Ovary (tissue), 9 donors: ENCODE data around the gene GDF2. TPM values are rescaled to one million over a fixed set of nuclear protein-coding genes. Genes with fewer than 3 reads are reported as not detected.

ENCODE experiments used
- DNase-seq, 5 donors: peaks; one replicate each; pipeline ENCODE4 v3.0.0-alpha.2; 2019 to 2020
- H3K27ac ChIP-seq, 2 donors: fragments of 200-600 bp; one replicate each; pipeline versions ENCODE4 v1.5.1 to v1.8.0; 2019 to 2022
- H3K27me3 ChIP-seq: fragments of 200-600 bp; one replicate; pipeline ENCODE4 v1.8.0; 2022
- H3K36me3 ChIP-seq: fragments of 200-600 bp; sonication (generic); one replicate; pipeline ENCODE4 v1.5.1; 2019
- H3K4me1 ChIP-seq: one replicate; pipeline ENCODE4 v1.8.1; 2013; ENCODE audit warnings: mild to moderate bottlenecking, moderate library complexity; ENCODE audit not compliant: insufficient read depth
- H3K4me3 ChIP-seq: fragments of 200-600 bp; sonication (generic); one replicate; pipeline ENCODE4 v1.5.1; 2017
- H3K9me3 ChIP-seq, 2 donors: fragments of 200-600 bp in 1 of 2; sonication (generic) in 1 of 2; one replicate each; pipeline versions ENCODE4 v1.5.1 to v1.8.1; 2013 to 2019; ENCODE audit warnings: mild to moderate bottlenecking in 1 of 2, moderate library complexity in 1 of 2
- EP300 ChIP-seq: sonication (generic); formaldehyde crosslinking; IDR thresholded peaks from one replicate; pipeline ENCODE4 v1.6.1; 2017; ENCODE audit warnings: antibody characterized with exemption
- POLR2A ChIP-seq: fragments of 450-650 bp; IDR thresholded peaks from one replicate; pipeline ENCODE4 v1.6.1; 2017; ENCODE audit warnings: antibody characterized with exemption, mild to moderate bottlenecking, moderate library complexity
- WGBS, 3 donors: extraction: QIAGEN DNeasy Blood & Tissue Kit in 1 of 3; methylation state at CpG; one replicate each; pipeline versions ENCODE4 v1.1.5 to v1.1.7; 2013 to 2017; 5-methylcytosine and 5-hydroxymethylcytosine counted together
- intact Hi-C, 4 donors: fragments of 100-400 bp; cut with DNase I; formaldehyde crosslinking; loops; one replicate each; pipeline versions ENCODE4 v1.11.0 to v1.15.1; 2022 to 2023
- polyA plus RNA-seq, 2 donors: library from polyadenylated mRNA; stranded (reverse); fragments of 200-250 nt in 1 of 2; fragments of 350-450 nt in 1 of 2; fragmentation: Illumina TruSeq in 1 of 2; extraction: RNeasy Lipid Tissue Mini Kit (QIAGEN cat#74804) in 1 of 2; gene quantifications; one replicate each; pipeline ENCODE4 v1.2.3, GENCODE V29; 2013 to 2014
- total RNA-seq, 7 donors: library from RNA; depleted of rRNA in 2 of 7; stranded (reverse); fragments of >200 nt in 2 of 7; fragmentation: NEBNext Ultra II Directional in 3 of 7; extraction: Animal tissue kit (Norgen Biotek cat#: 25700) in 3 of 7; gene quantifications; one replicate each; pipeline versions ENCODE4 v1.1.0 to v1.2.4, GENCODE V29; 2016 to 2023
- TF ChIP-seq, protein P1 (sequence below), 3 donors: fragments of 450-650 bp in 2 of 3; fragments of 200-600 bp in 1 of 3; IDR thresholded peaks; one replicate each; pipeline versions ENCODE4 v1.5.1 to v1.8.0; 2016 to 2022; ENCODE audit warnings: antibody characterized with exemption in 3 of 3, mild to moderate bottlenecking in 1 of 3
- donor health status: DM: no; HTN: no; CAD: no; lungs with moderate emphysema.
- donor health status: DM: no; HTN: no; CAD: no.
- donor health status: Bipolar disorder and iron deficiency.
- donor health status: DM: yes; HTN: yes; CAD: no.
- donor health status: DM: no; HTN: no; CAD: no.
- donor health status: DM: yes; HTN: yes; CAD: no.

GDF2 gene
- total and polyA plus RNA-seq, 9 donors, result not detected

DNA sequence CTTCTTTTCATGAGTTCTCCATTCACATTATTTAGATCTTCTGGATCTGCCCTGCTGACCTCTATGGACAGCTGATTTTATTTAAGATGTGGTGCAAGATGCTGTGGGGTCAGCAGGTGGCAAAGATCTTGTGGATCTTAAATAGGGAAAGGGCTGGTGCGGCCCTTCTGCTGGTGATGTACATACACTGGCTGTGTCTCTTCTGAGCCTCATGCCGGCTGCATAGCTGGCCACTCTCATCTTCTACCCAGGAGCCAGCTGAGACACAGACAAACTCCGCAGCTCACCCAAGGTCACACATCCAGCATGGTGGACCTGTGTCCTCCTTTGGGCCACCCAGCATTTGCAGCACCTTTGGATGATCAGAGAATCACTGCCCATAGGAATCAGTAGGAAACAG lies 35.7 kb downstream of the GDF2 start:
- no peak overlapping the region for H3K27ac ChIP-seq
- intact Hi-C loops, result no loop called here
- H3K4me3 ChIP-seq, result no peak overlapping the region
- DNase-seq, result no peak
- WGBS, 3 donors, result 81 to 94% (median 91%) methylated on average over 3 of the region's 3 CpGs
- no peak for TF ChIP-seq POLR2A
- TF ChIP-seq EP300, result no peak
- TF ChIP-seq, protein P1, sequence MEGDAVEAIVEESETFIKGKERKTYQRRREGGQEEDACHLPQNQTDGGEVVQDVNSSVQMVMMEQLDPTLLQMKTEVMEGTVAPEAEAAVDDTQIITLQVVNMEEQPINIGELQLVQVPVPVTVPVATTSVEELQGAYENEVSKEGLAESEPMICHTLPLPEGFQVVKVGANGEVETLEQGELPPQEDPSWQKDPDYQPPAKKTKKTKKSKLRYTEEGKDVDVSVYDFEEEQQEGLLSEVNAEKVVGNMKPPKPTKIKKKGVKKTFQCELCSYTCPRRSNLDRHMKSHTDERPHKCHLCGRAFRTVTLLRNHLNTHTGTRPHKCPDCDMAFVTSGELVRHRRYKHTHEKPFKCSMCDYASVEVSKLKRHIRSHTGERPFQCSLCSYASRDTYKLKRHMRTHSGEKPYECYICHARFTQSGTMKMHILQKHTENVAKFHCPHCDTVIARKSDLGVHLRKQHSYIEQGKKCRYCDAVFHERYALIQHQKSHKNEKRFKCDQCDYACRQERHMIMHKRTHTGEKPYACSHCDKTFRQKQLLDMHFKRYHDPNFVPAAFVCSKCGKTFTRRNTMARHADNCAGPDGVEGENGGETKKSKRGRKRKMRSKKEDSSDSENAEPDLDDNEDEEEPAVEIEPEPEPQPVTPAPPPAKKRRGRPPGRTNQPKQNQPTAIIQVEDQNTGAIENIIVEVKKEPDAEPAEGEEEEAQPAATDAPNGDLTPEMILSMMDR (IDR thresholded peaks at IDR 0.05), result no peak
- H3K9me3 ChIP-seq, result no peaks in the 10 kb centered on the region
- no peaks in the 10 kb centered on the region for H3K4me1 ChIP-seq
- H3K27me3 ChIP-seq, result no peaks in the 10 kb centered on the region
- H3K36me3 ChIP-seq, result no peaks in the 10 kb centered on the region

DNA sequence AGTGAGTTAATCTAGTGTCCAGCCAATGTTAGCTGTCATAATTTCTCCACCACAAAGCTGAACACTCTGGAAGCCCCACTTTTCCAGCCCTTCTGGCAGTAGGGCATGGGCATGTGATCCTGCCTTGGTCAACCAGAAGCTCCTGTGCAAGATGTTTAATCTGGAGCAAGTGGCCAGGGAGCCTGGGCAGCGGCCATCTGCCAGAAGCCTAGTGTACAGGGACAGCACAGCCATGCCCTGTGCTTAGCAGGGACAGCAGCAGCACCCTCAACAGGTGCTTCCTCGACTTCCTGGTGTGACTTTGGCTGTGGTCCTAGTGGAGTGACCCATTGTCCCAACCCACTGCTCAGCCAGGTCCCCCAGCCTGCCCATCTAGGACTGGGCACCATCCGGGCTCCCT lies 36.2 kb downstream of the GDF2 start:
- intact Hi-C loops, result no loop called here
- WGBS, 3 donors, result 87 to 95% (median 93%) methylated on average over 2 to 3 of the region's 3 CpGs

DNA sequence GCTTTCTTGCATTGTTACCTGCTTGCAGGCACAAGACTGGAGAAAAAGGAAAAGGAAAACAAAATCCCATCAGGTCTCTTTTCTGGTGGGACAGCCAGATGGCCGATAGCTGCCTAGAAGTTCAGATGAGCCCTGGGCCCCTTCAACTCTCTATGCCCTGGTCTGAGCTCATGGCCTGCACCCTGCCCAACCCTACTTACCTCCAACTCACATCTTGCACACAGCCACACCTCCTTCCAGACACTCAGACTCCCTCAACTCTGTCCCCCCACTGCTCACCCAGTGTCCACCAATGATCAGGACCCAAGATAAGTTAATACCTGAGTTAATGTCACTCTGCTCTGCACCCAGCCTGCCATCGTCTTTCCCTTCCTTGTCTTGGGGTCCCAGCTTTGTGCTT lies 36.8 kb downstream of the GDF2 start:
- Histone ChIP-seq H3K36me3 (no peaks in the 10 kb centered on the region), H3K4me1 (no peaks in the 10 kb centered on the region), H3K27ac (no peak overlapping the region), H3K27me3 (no peaks in the 10 kb centered on the region), H3K9me3 (no peaks in the 10 kb centered on the region), H3K4me3 (no peak overlapping the region)
- no peak for DNase-seq
- no peak for TF ChIP-seq POLR2A
- TF ChIP-seq, protein P1 (IDR thresholded peaks at IDR 0.05), result no peak
- TF ChIP-seq EP300, result no peak
- intact Hi-C loops, result no loop called here
- 94 to 99% (median 98%) methylated on average over 2 of the region's 2 CpGs for WGBS, 3 donors

More for the DNA sequence above, 36.2 kb downstream of the GDF2 start:
- H3K27ac ChIP-seq, result no peak overlapping the region
- TF ChIP-seq, protein P1 (IDR thresholded peaks at IDR 0.05), result no peak
- TF ChIP-seq POLR2A (no peak), EP300 (no peak)
- H3K27me3 ChIP-seq, result no peaks in the 10 kb centered on the region
- no peaks in the 10 kb centered on the region for H3K4me1 ChIP-seq
- no peak for DNase-seq
- H3K9me3 ChIP-seq, result no peaks in the 10 kb centered on the region
- H3K36me3 ChIP-seq, result no peaks in the 10 kb centered on the region
- no peak overlapping the region for H3K4me3 ChIP-seq

DNA sequence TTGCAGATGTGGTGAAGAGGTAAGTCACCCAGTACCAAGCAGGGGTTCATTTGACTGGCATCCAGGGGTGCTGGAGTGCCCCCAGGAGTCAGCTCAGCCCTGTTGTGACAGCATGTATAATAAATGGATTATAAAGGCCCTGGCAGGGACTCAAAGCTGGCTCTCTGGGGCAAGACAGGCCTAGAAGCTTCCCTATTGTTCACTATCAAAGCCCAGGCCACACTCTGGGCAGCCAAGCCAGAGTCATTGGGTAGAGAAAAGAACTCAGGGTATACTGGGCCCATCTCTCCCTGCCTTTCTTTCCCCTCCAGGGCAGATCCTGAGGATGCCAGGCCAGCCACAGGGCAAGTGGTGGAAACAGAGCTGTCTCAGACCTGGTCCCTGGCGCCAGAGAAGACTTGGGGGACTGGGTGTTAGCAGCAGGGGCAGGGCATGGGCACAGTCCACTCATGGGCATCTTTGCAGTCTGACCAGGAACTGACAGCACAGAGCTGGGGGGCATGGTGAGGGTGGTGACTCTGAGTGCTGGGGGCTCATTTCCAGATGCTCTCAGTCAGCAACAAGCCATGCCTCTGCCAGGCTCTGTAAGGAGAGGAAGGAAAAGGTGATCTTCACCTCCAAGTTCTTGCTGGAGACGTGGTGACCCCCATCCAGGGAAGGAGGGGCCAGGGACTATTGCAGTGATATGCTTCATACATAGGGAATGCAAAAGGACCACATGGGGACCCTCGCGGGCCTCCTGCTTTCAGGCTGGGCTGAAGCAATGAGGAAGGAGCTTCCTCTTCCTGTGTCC lies 37.6 kb downstream of the GDF2 start:
- TF ChIP-seq EP300 (no peak), POLR2A (no peak)
- TF ChIP-seq, protein P1 (IDR thresholded peaks at IDR 0.05), result no peak
- Histone ChIP-seq H3K4me1 (no peaks in the 10 kb centered on the region), H3K36me3 (no peaks in the 10 kb centered on the region), H3K27me3 (no peaks in the 10 kb centered on the region), H3K27ac (no peak overlapping the region), H3K4me3 (no peak overlapping the region), H3K9me3 (no peaks in the 10 kb centered on the region)
- intact Hi-C loops, result no loop called here
- no peak for DNase-seq
- WGBS, 3 donors, result 67 to 90% (median 87%) methylated on average over 4 of the region's 4 CpGs
